GM18868 (cell line): ENCODE measurements around the gene APOBEC2.

Experiments used
- ATAC-seq: cut with Tn5 transposase; IDR thresholded peaks from one replicate; pipeline ENCODE4 v1.9.1; 2021; ENCODE audit warnings: mild to moderate bottlenecking, moderate library complexity; ENCODE audit not compliant: unreplicated experiment

The APOBEC2 gene

GRCh38 chr6:41058783-41059181 is 5.8 kb downstream of the APOBEC2 start:
- ATAC-seq, result no peak

DNA sequence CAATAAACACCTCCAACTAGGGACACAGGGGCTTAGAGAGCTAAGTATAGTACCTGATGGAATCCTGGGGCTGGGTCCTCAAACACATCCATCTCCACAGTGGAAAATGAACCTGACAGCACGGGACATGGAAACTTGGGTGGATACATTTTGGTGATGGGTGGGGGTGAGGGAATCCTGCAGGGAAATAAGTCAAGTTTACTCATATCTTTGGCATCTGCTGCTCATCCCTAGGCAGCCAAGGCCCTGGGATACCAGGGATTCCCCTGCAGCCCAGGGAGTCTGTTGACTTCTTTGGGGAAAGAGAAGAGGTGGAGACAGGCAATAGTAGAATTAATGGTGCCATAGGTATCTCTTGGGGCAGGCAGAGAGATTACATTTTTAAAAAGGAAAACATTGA is 6.6 kb downstream of the APOBEC2 start:
- no peak for ATAC-seq

GRCh38 chr6:41061196-41061726 is 8.3 kb downstream of the APOBEC2 start:
- no peak for ATAC-seq

GRCh38 chr6:41062056-41062455 is 9.1 kb downstream of the APOBEC2 start:
- no peak for ATAC-seq

GRCh38 chr6:41063884-41064285 is 10.9 kb downstream of the APOBEC2 start:
- ATAC-seq, result no peak

GRCh38 chr6:41064841-41065240 is 11.8 kb downstream of the APOBEC2 start:
- ATAC-seq, result no peak

- ATAC-seq, result no peak
Observed at GRCh38 chr6:41065550-41066026, 12.6 kb downstream of the APOBEC2 start.

GRCh38 chr6:41066867-41067304 is 13.9 kb downstream of the APOBEC2 start:
- ATAC-seq, result no peak

DNA sequence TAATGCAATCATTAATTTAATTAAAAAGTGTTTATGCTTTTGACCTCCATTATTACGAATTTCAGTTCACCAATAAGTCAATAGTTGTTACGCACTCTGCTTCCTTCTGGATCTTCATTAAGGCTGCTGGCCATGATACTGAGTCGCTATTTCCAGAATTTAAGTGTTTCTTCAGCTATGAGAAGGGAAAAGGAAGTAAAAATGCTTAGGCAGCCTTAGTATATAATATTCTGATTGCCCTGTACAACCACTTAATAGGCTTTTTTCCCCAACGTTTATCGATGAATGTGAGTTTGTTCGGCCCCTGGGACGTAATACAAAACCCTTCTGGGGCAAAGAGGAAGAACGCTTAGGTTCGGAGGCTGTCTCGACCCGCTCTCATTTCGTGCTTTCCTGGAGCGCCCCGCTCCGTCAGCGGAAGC is 18.5 kb downstream of the APOBEC2 start:
- ATAC-seq, result no peak

DNA sequence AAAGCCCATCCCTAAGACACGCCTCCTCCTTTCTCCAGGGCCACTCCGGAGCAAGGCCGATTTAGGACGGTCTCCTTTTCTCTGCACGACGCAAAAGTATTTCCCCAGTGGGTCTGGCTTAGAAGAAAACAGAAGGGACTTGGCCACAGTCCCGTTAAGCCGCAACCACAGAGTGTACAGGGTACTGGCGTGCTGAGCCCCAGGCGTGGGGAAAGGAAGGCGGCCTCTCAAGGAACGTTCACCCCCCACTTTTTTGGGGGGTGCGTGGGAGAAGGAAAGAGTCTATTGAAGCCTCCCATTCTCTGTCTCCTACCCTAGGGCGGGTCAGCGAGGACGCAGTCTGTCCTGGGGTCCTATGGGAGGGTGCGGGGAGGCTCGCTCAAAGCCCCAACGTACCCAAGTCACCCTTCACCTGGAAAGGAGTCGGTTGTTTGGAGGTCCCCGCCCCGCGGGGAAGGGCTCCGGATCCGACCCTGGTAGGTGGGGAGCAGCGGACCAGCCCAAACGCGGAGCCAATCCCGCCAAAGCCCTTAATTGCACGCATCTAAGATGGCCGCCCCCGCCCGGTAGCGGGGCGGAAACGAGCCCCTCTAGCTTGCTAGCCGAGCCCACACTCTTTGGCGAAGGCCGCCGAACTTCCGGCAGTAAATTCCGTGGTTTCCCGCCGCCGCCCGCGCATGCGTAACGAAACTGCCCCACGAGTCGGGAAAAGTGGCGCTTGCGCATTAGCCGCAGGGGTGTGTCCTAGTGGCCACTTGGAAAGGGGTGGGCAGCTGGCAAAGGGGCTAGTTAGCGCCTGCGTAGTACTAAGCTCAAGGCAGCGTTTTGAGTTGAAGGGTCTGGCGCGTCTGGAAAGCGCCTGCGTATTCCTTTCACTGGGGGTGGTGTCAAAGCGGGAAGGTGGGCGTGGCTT is 19.2 kb downstream of the APOBEC2 start, which contains the start of gene OARD1:
OARD1 (minus strand) TSS at position 434 of the 913 bp plus-strand sequence. CDS start 722 bp downstream, outside the sequence.
- peak; percentile 63 for ATAC-seq

- peak; percentile 62 for ATAC-seq
Observed at GRCh38 chr6:41072836-41073202, 19.8 kb downstream of the APOBEC2 start, which contains the start of gene NFYA. Gene NFYA (plus strand): TSS chr6:41072974. CDS start chr6:41079090, 6,116 bp downstream.

DNA sequence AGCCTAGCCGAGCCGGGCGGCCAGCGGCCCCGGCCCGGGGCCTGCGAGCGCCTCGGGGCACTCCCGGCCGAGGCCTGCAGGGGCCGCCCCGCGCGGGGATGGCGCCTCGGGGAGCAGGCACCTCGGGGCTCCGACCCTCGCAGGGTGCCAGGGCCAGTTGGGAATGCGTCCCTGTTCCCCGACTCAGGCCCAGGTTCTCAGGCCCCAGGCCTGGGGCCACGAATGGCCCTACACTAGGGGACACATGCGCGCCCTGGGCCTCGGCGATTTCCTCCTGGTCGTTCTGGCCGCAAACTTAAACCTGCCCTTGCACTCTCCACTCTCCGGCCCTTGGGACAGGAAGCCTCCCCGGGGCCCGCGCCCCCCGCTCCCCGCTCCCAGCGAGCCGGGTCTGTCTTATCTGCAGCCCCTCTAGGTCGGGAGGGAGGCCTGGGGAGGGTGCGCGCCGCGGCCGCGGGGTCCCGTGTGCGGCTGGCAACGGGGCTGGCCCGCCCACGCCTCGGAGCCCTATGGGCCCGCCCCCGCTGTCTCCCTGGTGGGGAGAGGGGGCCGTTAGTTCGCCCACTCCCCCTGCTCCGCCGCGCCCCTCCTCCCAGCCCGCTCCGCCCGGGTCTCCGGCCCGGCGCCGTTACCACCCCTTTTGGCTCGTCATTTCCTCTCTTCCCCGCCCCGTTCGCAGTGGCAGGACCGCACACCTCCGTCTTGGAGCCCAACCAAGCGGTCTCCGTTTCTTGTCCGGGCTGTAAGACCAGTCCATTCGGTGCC is 20.4 kb downstream of the APOBEC2 start:
- peak; percentile 33 for ATAC-seq

DNA sequence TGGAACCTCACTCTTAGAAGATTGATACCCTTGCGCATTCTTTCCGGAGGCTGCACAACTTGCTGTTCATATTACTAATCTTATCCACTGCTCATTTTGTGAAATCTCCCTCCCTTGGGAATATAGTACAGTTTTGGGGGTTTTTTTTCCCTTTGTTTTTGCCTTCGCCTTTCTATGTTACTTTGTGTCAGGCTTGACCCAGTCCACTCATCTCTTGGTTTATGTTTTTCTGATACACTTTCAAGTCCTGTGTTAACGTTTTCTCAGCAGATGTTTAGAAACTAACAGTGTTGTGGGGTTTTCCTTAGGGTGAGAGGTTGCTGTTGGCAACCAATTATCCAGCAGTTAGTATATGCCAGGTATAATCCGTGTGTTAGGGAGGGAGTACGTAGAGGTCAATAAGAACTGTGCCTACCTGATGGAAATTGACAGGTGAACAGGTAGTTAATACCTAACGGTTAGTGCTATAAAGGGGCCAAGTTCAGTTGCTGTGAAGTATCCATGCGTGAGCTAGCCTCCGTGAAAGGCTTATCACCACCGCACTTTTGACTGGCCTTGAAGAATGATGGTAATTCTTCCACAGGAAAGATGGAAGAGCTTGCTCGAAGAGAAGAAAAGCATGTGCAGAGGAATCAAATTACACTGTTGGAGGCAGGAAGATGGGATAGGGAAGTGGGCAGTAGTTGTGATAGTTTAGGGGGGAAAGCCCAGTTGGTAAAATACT is 21.1 kb downstream of the APOBEC2 start:
- ATAC-seq, result no peak

GRCh38 chr6:41074692-41075436 is 21.9 kb downstream of the APOBEC2 start:
- no peak for ATAC-seq

DNA sequence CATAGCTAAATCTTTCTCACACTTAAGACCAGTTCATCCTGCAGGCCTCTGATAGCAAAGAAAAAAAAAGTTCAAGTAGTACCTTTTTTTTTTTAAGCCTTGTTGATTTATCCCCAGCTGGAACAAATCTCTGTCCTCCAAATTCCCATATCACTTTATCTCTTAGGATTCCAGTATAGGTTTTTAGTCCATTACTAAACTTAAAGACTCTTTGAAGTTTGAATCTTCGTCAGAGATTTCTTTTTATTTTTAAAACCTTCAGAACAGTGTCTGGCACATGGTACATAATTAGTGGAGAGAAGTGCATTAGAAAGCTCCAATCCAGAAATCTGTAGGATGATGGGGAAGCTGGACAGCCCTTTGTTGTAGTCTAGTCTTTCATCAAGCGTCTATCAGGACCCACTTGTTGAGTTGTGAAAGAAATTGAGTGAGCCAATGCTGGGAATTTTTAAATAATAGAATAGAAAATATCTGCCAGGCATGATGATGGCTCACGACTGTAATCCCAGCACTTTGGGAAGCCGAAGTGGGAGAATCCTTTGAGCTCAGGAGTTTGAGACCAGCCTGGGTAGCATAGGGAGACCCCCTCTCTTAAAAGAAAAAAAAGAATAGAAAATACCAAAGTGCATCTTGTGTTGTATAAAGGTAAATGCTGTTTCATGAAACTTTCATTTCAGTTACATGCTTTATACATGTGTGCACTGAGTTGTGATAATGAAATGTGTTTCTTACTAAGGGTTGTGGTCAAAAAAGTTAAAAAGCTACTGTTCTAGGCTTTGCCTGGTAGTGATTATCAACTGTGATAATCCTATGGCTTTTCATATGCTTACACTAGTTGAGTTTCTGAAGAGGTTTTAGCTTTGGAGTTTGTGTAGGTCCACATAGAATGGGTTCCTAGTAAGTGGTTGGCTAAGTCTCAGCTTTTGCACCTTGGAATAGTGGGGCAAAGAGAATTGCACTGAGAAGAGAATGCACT is 22.9 kb downstream of the APOBEC2 start:
- ATAC-seq, result no peak

GRCh38 chr6:41077536-41077935 is 24.5 kb downstream of the APOBEC2 start:
- ATAC-seq, result no peak

DNA sequence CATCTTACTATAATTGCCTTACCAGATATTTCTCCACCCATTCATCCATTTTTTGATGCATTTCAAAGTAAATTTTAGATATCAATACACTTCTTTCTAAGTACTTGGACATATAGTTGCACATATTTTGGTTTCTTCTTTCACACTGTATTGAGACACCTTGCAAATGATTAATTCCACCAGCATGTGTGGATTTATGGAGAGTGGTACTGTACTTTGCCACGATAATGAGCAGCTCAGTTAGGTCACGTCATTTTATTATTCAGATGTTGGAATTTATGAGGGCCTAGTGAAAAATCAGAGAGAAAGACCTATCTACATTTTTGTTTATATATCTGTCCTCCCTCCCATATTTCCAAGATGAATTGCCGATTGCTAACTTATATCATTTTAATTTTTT is 25.1 kb downstream of the APOBEC2 start:
- ATAC-seq, result no peak

GRCh38 chr6:41079080-41079479 is 26.1 kb downstream of the APOBEC2 start:
- ATAC-seq, result no peak

GRCh38 chr6:41080621-41081020 is 27.6 kb downstream of the APOBEC2 start:
- ATAC-seq, result no peak
